Activated CD4-positive, alpha-beta T cell treated with anti-CD3 and anti-CD28 coated beads for 36 hours (primary cell): ENCODE data around the gene MAN2A2. TPM values are rescaled to one million over a fixed set of nuclear protein-coding genes. Genes with fewer than 3 reads are reported as not detected.
"Not testable (repeated sequence)": the region's sequence is repeated elsewhere in the genome, so short reads cannot be mapped to it uniquely, and the experiment has no call there.

ENCODE experiments used
- ATAC-seq: fragments of 200-7000 bp; cut with Tn5 transposase; one replicate; pipeline ENCODE4 v1.10.0; 2021; ENCODE audit warnings: mild to moderate bottlenecking, moderate library complexity
- CTCF ChIA-PET: fragments of 350-600 bp; sonication (Branson Sonifier 250); formaldehyde crosslinking; loops from one replicate; lab custom pipeline; 2021; ENCODE audit warnings: antibody characterized with exemption; lab: Charles Lee
- POLR2A ChIA-PET: fragments of 350-600 bp; sonication (Branson Sonifier 250); formaldehyde crosslinking; loops from one replicate; lab custom pipeline; 2021; ENCODE audit warnings: antibody characterized with exemption, inconsistent platforms; lab: Charles Lee
- DNase-seq: peaks from one replicate; pipeline ENCODE4 v3.0.0-alpha.2; 2020
- H3K27ac Mint-ChIP-seq: one replicate; pipeline ENCODE4 v1.8.0; 2021; ENCODE audit warnings: mixed read lengths
- H3K27me3 Mint-ChIP-seq: one replicate; pipeline ENCODE4 v1.8.0; 2021; ENCODE audit warnings: mixed read lengths
- H3K36me3 Mint-ChIP-seq: one replicate; pipeline ENCODE4 v1.8.0; 2021; ENCODE audit warnings: low read depth, mixed read lengths
- H3K4me1 Mint-ChIP-seq: one replicate; pipeline ENCODE4 v1.8.0; 2021; ENCODE audit warnings: mixed read lengths
- H3K4me3 Mint-ChIP-seq: one replicate; pipeline ENCODE4 v1.8.0; 2021; ENCODE audit warnings: mild to moderate bottlenecking, moderate library complexity, mixed read lengths
- H3K9me3 Mint-ChIP-seq: one replicate; pipeline ENCODE4 v1.8.0; 2021; ENCODE audit warnings: low read depth, mixed read lengths
- intact Hi-C, 2 experiments: fragments of 100-400 bp; cut with DNase I in 1 of 2; cut with micrococcal nuclease in 1 of 2; formaldehyde crosslinking; loops; one replicate each; pipeline versions ENCODE4 v1.14.2 to v1.15.1; 2022 to 2024; cut with DNase I, micrococcal nuclease
- total RNA-seq, 2 experiments: library from RNA; stranded (reverse); gene quantifications; one replicate each; pipeline ENCODE4 v1.2.3, GENCODE V29; 2021

The MAN2A2 gene
- total RNA-seq, 2 experiments from 2014 or later: 76.6 to 104 TPM

DNA sequence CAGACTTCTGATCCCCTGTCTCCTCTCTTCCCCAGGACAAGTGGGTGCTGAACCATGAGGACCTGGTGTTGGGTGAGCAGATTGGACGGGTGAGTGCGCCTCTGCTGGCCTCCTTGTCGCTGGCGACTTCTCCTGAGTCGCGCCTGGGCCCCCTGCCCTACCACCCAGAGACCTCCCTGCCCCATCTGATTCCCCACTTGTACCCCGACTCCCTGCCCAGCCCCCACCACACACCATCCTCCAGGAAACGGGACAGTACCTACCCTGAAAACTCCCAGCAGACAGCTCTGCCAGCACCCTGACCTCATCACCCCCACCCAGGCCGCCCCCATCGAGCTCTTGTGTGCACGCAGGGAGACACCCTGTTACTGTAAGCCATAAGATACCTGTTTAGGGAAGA, 11.1 kb upstream of the MAN2A2 start:
- Mint-ChIP-seq H3K9me3 (no peaks in the 10 kb centered on the region), H3K4me1 (no peaks in the 10 kb centered on the region), H3K27me3 (no peaks in the 10 kb centered on the region), H3K27ac (no peak overlapping the region), H3K36me3 (peaks cover 5% of the 10 kb centered on the region), H3K4me3 (no peak overlapping the region)
- CTCF ChIA-PET: no interaction called here
- POLR2A ChIA-PET: interaction anchor here (0.6 kb wide), 1 partner anchor 156 kb away, joined by 3 read pairs; no protein-coding TSS in a partner anchor
- no peak for DNase-seq
- no peak for ATAC-seq
- intact Hi-C loops: loop anchor here in 1 of 2 experiments (2.0 kb wide), 1 partner anchor 251 kb away; no protein-coding TSS in a partner anchor

DNA sequence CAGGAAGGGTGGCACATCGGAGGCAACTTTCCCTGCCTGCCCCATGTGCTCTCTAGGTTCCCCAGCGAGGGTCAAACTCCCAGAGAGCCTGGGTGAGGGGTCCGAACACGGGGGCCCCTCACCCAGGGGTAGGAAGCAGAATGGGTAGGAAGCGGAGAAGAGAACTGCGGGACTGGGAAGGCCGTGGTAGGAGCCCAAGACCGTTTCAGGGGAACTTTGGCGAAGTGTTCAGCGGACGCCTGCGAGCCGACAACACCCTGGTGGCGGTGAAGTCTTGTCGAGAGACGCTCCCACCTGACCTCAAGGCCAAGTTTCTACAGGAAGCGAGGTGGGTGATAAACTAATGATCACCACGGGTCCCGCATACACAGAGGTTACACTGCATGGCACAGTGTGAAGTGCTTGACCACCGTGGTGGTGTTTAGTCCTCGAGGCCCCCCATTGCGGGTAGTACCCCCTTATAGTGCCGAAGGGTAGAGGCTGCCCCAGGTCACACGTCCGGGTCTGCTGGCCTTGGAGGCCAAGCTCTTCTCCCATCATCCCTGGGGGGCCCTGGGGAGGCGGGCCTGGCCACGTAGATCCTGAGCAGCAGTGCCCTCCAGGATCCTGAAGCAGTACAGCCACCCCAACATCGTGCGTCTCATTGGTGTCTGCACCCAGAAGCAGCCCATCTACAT, 10.5 kb upstream of the MAN2A2 start:
- ChIA-PET CTCF (interaction anchor here (0.8 to 2.7 kb wide), 2 partner anchors 11 to 40 kb away, joined by 5 to 8 read pairs; partner anchors contain the start of genes HDDC3 and MAN2A2), POLR2A (interaction anchor here (0.6 kb wide), 1 partner anchor 157 kb away, joined by 3 read pairs; no protein-coding TSS in a partner anchor)
- H3K27me3 Mint-ChIP-seq: no peaks in the 10 kb centered on the region
- DNase-seq (no peak), ATAC-seq (no peak)
- no peak overlapping the region for H3K27ac Mint-ChIP-seq
- H3K36me3 Mint-ChIP-seq: peaks cover 5% of the 10 kb centered on the region
- no peak overlapping the region for H3K4me3 Mint-ChIP-seq
- H3K4me1 Mint-ChIP-seq: no peaks in the 10 kb centered on the region
- intact Hi-C loops: loop anchor here in 1 of 2 experiments (2.0 kb wide), 1 partner anchor 252 kb away; no protein-coding TSS in a partner anchor
- no peaks in the 10 kb centered on the region for H3K9me3 Mint-ChIP-seq

DNA sequence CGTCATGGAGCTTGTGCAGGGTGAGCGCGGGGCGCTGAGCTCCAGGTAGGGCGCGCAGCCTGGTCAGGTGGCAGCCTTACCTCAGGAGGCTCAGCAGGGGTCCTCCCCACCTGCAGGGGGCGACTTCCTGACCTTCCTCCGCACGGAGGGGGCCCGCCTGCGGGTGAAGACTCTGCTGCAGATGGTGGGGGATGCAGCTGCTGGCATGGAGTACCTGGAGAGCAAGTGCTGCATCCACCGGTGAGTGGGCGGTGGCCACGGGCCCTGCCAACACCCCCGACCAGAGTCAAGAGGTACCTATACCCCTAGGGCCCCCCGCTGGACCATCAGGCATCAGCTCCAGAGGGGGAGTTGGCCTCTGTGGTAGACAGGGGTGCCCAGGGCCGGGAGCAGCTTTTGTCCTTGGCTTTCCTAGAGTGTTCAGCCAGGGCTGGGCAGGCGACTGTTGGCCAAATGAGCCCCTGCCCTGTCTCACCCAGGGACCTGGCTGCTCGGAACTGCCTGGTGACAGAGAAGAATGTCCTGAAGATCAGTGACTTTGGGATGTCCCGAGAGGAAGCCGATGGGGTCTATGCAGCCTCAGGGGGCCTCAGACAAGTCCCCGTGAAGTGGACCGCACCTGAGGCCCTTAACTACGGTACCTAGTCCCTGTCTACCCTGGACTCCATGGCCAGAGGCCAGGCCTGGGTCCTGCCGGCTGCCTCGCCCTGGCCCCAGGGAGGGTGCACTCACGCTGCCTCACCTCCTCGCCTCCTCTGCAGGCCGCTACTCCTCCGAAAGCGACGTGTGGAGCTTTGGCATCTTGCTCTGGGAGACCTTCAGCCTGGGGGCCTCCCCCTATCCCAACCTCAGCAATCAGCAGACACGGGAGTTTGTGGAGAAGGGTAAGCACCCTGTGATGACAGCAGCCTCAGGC, 9.7 kb upstream of the MAN2A2 start:
- POLR2A ChIA-PET: interaction anchor here (0.6 kb wide), 1 partner anchor 11 kb away, joined by 3 read pairs; no protein-coding TSS in a partner anchor
- ATAC-seq (peak; percentile 37), DNase-seq (peak; percentile 38)
- H3K27me3 Mint-ChIP-seq: no peaks in the 10 kb centered on the region
- CTCF ChIA-PET: interaction anchor here (0.8 to 2.7 kb wide), 3 partner anchors 10 to 41 kb away, joined by 5 to 8 read pairs (median 5); partner anchors contain the start of genes HDDC3, MAN2A2 and UNC45A
- no peaks in the 10 kb centered on the region for H3K9me3 Mint-ChIP-seq
- H3K36me3 Mint-ChIP-seq: peaks cover 3% of the 10 kb centered on the region
- intact Hi-C loops: loop anchor here in 1 of 2 experiments (2.0 kb wide), 1 partner anchor 253 kb away; no protein-coding TSS in a partner anchor
- no peaks in the 10 kb centered on the region for H3K4me1 Mint-ChIP-seq
- no peak overlapping the region for H3K4me3 Mint-ChIP-seq
- no peak overlapping the region for H3K27ac Mint-ChIP-seq

DNA sequence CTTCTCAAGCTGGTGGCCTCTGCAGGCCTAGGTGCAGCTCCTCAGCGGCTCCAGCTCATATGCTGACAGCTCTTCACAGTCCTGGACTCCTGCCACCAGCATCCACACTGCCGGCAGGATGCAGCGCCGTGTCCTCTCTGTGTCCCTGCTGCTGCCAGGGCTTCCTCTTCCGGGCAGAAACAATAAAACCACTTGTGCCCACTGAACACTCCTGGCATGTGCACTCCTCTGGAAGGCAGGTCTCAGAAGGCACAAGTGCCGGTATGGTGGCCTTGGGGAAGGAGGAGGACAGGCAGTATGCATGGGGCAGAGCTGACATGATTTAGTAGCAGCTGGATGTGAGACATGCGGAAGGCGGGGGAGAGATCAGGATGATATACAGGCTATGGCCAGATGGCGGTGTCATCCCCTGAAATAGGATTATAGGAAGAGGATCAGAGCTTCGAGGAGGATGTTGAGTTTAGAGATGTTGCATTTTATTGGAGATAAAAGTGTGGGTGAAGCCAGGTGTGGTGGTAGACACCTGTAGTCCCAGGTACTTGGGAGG, 7.5 kb upstream of the MAN2A2 start:
- no peak for DNase-seq
- ChIA-PET POLR2A (interaction anchor here (0.6 kb wide), 1 partner anchor 63 kb away, joined by 3 read pairs; no protein-coding TSS in a partner anchor), CTCF (interaction anchor here (0.6 to 2.4 kb wide), 8 partner anchors 9 to 272 kb away, joined by 3 to 13 read pairs (median 3); partner anchors contain the start of gene HDDC3)
- no peaks in the 10 kb centered on the region for H3K27me3 Mint-ChIP-seq
- no peaks in the 10 kb centered on the region for H3K9me3 Mint-ChIP-seq
- H3K4me3 Mint-ChIP-seq: no peak overlapping the region
- H3K27ac Mint-ChIP-seq: no peak overlapping the region
- H3K36me3 Mint-ChIP-seq: no peaks in the 10 kb centered on the region
- intact Hi-C loops: no loop called here
- peak; percentile 9 for ATAC-seq
- no peaks in the 10 kb centered on the region for H3K4me1 Mint-ChIP-seq

DNA sequence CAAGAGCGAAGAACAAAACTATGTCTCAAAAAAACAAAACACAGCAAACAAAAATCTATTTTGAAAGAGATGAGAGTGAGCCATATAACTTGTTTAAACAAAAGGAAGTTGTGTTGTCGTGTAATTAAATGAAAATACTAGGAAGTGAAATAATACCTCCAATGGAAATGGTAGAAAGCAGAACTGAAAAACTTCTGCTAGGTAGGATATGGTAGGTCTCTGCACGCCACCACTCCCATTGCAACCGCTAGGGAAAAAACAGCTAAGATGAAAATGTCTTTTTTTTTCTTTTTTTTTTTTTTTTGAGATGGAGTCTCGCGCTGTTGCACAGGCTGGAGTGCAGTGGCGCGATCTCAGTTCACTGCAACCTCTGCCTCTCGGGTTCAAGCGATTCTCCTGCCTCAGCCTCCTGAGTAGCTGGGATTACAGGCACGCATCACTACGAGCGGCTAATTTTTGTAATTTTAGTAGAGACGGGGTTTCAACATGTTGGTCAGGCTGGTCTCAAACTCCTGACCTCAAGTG, 5.9 kb upstream of the MAN2A2 start:
- ATAC-seq, POLR2A ChIA-PET, H3K36me3 Mint-ChIP-seq: not testable (repeated sequence)

DNA sequence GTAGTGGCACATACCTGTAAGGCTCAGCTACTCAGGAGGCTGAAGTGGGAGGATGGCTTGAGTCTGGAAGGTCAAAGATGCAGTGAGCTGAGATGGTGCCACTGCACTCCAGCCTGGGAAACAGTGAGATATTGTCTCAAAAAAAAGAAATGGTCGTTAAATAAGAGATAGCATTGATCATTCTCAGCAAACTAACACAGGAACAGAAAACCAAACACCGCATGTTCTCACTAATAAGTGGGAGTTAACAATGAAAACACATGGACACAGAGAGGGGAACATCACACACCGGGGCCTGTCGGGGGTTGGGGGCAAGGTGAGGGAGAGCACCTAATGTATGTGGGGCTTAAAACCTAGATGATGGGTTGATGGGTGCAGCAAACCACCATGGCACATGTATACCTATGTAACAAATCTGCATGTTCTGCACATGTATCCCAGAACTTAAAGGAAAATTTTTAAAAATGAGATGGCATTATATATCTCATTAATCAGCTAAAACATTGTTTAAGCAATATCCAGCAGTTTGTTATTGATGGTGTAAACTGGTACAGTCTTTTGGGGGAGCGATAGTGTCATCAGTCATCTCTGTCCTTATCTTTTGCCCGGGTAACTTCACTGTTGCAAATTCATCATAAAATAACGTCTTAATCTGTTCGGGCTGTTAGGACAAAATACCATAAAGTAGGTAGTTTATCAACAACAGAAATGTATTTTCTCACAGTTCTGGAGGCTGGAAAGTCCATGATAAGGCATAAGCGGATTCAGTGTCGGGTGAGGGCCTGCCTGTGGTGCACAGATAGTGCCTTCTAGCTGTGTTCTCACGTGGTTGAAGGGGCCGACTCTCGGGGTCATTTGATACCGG, 1.7 kb upstream of the MAN2A2 start:
- ATAC-seq (no peak), DNase-seq (no peak)
- POLR2A ChIA-PET: interaction anchor here (0.9 to 2.4 kb wide), 3 partner anchors 22 to 31 kb away, joined by 3 to 15 read pairs (median 5); partner anchors contain the start of gene HDDC3
- Mint-ChIP-seq H3K27ac (peak overlapping the region; percentile 88), H3K4me3 (peak overlapping the region; percentile 81), H3K4me1 (peaks cover 16% of the 10 kb centered on the region), H3K36me3 (peaks cover 15% of the 10 kb centered on the region), H3K9me3 (no peaks in the 10 kb centered on the region), H3K27me3 (no peaks in the 10 kb centered on the region)
- CTCF ChIA-PET: interaction anchor here (0.5 to 8.6 kb wide), 13 partner anchors 12 to 254 kb away, joined by 3 to 164 read pairs (median 5); partner anchors contain the start of genes HDDC3 and UNC45A
- intact Hi-C loops: loop anchor here (1.0 to 5.0 kb wide), 7 partner anchors 30 to 369 kb away; partner anchors contain the start of genes RCCD1 (in 1 of the 2) and VPS33B (in 1 of the 2)

More for the DNA sequence above, 5.9 kb upstream of the MAN2A2 start:
- H3K27me3 Mint-ChIP-seq, intact Hi-C loops, H3K4me3 Mint-ChIP-seq, H3K27ac Mint-ChIP-seq, H3K9me3 Mint-ChIP-seq, DNase-seq, H3K4me1 Mint-ChIP-seq: not testable (repeated sequence)
- CTCF ChIA-PET: interaction anchor here (1.1 to 1.4 kb wide), 2 partner anchors 11 to 35 kb away, joined by 4 to 5 read pairs; partner anchors contain the start of gene HDDC3

DNA sequence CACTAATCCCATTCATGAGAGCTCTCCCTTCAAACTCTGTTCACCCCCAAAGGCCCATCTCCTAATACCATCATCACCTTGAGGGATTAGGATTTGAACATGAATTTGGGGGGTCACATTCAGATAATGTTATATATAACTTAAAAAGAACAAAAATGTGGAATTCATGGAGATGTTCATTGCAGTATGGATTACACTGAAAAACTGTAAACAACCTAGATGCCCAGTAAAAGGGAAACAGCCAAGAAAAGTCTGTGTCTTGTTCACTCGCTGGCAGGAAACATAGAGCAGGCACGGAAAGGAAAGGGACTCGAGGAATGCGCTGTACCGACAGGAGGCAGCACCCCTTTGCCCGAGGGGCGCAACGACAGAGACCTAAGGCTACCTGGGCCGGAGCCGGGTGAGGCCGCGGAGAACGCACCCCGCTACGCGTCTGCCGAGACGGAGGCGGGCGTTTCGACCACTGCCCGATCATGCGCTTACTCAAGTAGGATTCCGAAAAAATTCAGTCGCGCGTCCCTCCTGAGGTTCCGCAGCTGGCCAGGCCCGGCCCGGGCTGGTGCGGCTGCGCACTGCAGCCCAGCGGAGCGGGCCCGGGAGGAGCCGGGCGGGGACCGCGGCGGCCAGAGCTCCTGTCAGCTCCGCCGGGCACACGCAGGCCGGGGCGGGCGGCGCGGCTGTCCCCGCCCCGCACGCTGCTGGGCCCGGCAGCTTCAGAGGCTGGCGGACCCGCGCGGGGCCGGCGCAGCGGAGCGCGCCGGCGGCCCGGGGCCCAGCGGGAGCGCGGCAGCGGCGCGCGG, 862 bp upstream of the MAN2A2 start:
- H3K36me3 Mint-ChIP-seq: peaks cover 21% of the 10 kb centered on the region
- CTCF ChIA-PET: interaction anchor here (0.5 to 8.6 kb wide), 20 partner anchors 8 to 304 kb away, joined by 3 to 164 read pairs (median 3); partner anchors contain the start of genes HDDC3, PRC1 and UNC45A

DNA sequence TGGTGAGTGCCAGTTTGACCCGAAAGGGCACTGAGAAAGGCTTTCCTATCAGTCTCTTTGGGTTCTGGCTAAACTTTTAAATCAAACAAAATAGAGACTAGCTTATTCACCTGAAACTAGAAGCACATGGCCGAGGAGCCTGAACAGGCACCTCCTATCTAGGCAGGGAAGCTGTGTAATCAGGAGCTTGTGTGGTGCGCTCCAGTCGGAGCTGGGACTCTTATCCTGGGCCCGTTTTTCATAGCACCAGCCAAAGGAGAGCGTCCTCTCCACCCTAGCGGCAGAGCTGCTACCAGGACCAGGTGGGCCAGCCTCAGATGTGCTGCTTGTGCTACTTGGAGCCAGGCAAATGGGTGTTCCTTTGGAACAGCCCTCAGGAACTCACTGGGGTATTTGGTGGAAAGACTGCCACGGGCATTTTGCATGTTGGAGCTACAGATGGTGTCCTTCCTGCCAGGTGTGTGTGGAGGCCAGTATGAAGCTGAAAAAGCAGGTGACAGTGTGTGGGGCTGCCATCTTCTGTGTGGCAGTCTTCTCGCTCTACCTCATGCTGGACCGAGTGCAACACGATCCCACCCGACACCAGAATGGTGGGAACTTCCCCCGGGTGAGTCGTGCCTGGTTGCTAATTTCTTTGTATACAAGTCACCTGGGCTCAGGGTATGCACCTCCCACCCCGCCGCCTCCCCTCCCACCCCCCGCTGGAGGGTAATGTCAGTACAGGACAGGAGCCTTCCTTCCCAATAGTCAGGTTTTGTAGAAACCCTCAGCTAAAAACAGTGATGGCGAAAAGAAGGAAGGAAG, 833 bp downstream of the MAN2A2 start:
- intact Hi-C loops: loop anchor here (1.0 to 5.0 kb wide), 5 partner anchors 26 to 367 kb away; partner anchors contain the start of genes BLM (in 1 of the 2) and HDDC3 (in 1 of the 2)
- ATAC-seq: no peak
- H3K36me3 Mint-ChIP-seq: peaks cover 28% of the 10 kb centered on the region

More for the DNA sequence above, 862 bp upstream of the MAN2A2 start:
- Mint-ChIP-seq H3K4me1 (peaks cover 16% of the 10 kb centered on the region), H3K27ac (peak overlapping the region; percentile 88), H3K4me3 (peak overlapping the region; percentile 81), H3K9me3 (no peaks in the 10 kb centered on the region), H3K27me3 (no peaks in the 10 kb centered on the region)
- peak; percentile 83 for DNase-seq
- peak; percentile 79 for ATAC-seq
- intact Hi-C loops: loop anchor here (1.0 to 5.0 kb wide), 7 partner anchors 31 to 369 kb away; partner anchors contain the start of genes RCCD1 (in 1 of the 2) and VPS33B (in 1 of the 2)
- POLR2A ChIA-PET: interaction anchor here (0.9 to 2.4 kb wide), 6 partner anchors 17 to 185 kb away, joined by 3 to 15 read pairs (median 10); partner anchors contain the start of genes BLM, HDDC3 and UNC45A

More for the DNA sequence above, 833 bp downstream of the MAN2A2 start:
- H3K27ac Mint-ChIP-seq: peak overlapping the region; percentile 51
- H3K4me3 Mint-ChIP-seq: peak overlapping the region; percentile 74
- H3K4me1 Mint-ChIP-seq: peaks cover 16% of the 10 kb centered on the region
- CTCF ChIA-PET: interaction anchor here (0.6 to 8.6 kb wide), 7 partner anchors 10 to 256 kb away, joined by 3 to 164 read pairs (median 4); partner anchors contain the start of genes HDDC3 and UNC45A
- H3K9me3 Mint-ChIP-seq: no peaks in the 10 kb centered on the region
- DNase-seq: peak; percentile 42
- POLR2A ChIA-PET: interaction anchor here (0.7 to 2.4 kb wide), 7 partner anchors 15 to 187 kb away, joined by 3 to 15 read pairs (median 9); partner anchors contain the start of genes BLM, HDDC3 and UNC45A
- H3K27me3 Mint-ChIP-seq: no peaks in the 10 kb centered on the region
